ENCODE results near the gene BSPRY. TPM values are rescaled to one million over a fixed set of nuclear protein-coding genes. Genes with fewer than 3 reads are reported as not detected.
A peak's percentile ranks its signal among the peaks of the same experiment; 100 is the strongest.
"Not testable (repeated sequence)": the region's sequence is repeated elsewhere in the genome, so short reads cannot be mapped to it uniquely, and the experiment has no call there.

The BSPRY gene
- total RNA-seq, 1 experiment from 2014 or later: 0.12 TPM

- no peak for DNase-seq (ENCODE audit: extremely low read depth, low read depth)
Measured at GRCh38 chr9:113390192-113390960, 41.0 kb downstream of the BSPRY start.

DNA sequence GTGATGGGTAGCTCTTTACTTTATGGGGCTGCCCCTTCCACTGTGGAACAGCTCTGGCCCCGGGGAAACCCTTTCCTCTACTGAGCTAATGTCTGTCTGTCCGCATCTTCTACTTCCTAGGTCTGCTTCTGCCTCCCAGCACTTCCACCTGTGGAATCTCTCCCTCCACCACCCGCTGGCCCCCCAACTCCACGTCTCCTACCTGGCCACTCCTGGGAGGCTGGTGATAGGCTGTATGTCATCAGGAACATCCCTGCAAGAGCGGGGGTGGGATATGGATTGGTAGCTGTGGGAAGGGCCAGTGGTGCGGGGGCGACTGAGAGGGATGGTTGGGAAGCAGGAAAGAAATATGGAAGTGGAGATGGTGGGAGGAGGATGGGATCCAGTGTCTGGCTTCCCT, 42.6 kb downstream of the BSPRY start:
- DNase-seq (ENCODE audit: extremely low read depth, low read depth): no peak

GRCh38 chr9:113393281-113393680, 43.9 kb downstream of the BSPRY start:
- no peak for DNase-seq (ENCODE audit: extremely low read depth, low read depth)

DNA sequence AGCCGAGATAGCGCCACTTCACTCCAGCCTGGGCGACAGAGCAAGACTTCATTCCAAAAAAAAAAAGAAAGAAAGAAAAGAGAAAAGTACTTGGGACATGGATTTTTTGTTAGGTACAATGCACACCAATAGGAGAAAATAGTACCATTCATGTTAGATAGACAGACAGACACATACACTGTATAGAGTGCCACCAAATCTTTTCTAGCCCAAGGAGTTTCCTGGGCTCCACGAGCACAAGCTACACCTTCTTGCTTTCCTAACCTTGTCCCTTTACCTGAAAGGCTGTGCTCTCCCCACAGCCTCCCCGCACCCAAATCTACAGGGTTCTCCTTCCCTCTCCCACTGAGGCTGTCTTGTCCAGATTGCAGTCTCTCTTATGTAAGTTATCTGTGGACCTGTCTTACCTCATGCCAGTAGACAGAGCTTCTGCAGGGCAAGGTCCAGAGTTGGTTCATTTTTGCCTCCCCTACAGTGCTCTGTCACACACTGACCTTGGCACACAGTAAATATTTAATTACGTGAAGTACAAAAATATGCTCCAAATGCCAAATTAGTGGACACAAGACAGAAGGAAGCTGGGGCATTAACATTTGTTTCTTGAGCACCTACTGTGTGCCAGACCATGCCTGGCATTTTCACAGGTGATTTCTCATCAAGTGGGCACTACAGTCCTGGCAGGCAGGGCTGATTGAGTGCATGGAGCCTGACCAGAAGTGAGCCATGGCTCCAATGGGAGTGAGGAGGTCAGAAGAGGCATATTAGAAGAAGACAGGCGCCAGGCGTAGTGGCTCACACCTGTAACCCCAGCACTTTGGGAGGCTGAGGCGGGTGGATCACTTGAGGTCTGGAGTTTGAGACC, 45.9 kb downstream of the BSPRY start:
- no peak for DNase-seq (ENCODE audit: extremely low read depth, low read depth)

DNA sequence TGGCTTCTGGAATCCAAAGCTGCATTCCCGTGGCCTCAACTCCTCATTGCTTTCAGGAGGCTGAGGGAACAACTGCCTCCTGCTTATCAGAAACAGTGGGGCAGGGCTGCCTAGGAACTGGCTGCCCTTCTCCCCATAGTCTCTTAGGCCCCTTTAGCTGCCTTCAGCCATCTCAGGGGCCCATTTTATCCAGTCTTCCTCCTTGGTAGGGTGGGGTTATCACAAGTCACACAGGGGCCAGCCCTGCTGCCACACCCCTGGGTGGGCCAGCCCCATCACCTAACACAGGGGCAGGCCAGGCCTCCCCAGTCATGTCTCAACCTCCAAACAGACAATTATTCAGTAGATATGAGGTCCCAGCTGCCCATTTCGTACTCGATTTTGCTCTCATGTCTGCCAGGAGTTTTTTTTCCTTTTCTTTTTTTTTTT, 47.9 kb downstream of the BSPRY start:
- no peak for DNase-seq (ENCODE audit: extremely low read depth, low read depth)

GRCh38 chr9:113398796-113399195, 49.5 kb downstream of the BSPRY start:
- DNase-seq (ENCODE audit: extremely low read depth, low read depth): no peak

GRCh38 chr9:113399646-113400200, 50.4 kb downstream of the BSPRY start:
- no peak for DNase-seq (ENCODE audit: extremely low read depth, low read depth)

DNA sequence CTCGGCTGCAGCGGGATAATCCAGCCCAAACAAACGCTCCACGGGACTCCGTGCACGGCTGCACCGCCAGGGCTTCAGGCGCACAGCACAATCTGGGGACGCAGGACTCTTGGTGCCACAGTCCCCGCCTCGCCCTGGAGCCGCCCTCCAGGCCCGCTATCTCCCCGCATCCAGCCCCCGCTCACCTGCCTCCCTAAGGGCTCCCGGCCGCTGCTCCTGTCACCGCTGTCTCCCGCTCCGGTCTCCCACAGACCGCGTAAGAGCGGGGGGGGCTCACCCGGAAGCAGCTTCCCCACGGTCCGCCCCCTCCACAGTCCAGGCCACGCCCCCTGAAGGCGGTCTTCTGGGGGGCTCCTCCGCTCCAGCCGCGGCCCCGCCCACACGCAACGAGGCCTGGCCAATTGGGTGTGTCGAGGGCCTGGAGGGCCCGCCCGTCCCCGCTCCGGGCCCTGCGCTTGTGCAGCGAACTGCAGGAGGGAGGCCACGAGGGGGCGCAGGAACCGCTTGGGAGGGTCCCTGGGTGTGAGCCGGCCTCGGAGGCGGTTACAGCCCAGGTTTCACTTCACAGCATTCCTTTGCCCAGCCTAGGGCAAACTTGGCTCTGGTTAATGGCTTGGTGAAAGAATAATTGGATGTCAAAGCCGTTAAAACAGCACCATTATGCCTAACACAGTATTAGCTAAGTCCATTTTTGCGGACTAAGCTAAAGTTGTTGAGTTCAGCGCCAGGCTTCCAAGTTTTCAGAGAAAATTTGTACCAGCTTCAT, 51.9 kb downstream of the BSPRY start, which contains the start of gene ALAD:
Gene ALAD, minus strand, starts transcription at position 258 of the 766 bp plus-strand sequence. CDS start 7,725 bp downstream, outside the sequence.
- peak; percentile 98 for DNase-seq (ENCODE audit: extremely low read depth, low read depth)

- DNase-seq (ENCODE audit: extremely low read depth, low read depth): no peak
Measured at GRCh38 chr9:113403646-113404045, 54.3 kb downstream of the BSPRY start.

- not testable (repeated sequence) for DNase-seq (ENCODE audit: extremely low read depth, low read depth)
Measured at GRCh38 chr9:113406353-113406752, 57.0 kb downstream of the BSPRY start.

DNA sequence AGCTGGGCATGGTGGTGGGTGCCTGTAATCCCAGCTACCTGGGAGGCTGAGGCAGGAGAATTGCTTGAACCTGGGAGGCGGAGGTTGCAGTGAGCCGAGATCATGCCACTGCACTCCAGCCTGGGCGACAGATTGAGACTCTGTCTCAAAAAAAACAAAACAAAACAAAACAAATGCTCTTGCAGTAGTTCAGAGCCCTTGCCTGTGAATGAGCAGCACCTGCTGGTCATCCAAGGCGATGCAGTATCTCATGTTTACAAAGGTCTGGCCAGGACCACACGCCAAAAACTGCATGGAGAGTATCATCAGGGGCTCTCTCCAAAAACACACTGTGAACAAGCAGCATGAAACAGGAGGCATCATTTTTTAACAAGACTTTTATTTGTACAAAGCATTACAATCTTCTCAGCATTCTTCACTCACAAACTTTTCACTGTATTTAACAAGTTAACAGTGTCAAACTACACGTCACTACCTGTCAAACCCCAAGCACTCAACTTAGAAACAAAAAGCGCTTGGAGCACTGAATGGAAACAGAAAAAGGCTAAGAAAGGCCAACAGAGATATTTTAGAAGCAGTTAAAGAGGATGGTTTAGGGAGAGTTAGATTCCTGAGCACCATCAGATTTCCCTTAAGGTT, 57.7 kb downstream of the BSPRY start:
- DNase-seq (ENCODE audit: extremely low read depth, low read depth): peak; percentile 62

DNA sequence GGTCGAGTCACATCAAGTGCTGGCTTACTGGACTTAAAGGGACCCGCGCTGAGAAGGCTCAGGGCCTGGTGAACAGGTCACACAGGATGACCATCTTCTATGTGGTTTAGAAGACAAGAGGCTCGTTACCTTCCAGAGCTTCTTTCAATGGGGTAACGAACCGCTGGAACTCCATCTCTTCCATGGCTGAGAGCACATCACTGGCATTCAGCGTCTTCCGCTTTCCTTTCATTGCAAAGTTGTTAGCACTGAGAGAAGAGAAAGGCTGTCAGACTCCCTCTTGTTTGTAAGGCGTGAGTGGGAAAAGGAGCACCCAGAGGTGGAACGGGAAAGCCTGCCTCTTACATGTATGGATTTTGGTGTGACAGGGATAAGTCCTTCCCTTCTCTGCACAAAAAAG, 60.1 kb downstream of the BSPRY start:
- no peak for DNase-seq (ENCODE audit: extremely low read depth, low read depth)

- no peak for DNase-seq (ENCODE audit: extremely low read depth, low read depth)
Measured at GRCh38 chr9:113409883-113410206, 60.5 kb downstream of the BSPRY start.

- DNase-seq (ENCODE audit: extremely low read depth, low read depth): peak; percentile 94
Measured at GRCh38 chr9:113410207-113410864, 61.0 kb downstream of the BSPRY start, which contains the start of the genes C9orf43 and POLE3. C9orf43 (plus strand) TSS chr9:113410747; CDS start chr9:113413494, 2,747 bp downstream. POLE3 (minus strand) TSS chr9:113410675; CDS start chr9:113410293, 382 bp downstream.

GRCh38 chr9:113416149-113416721, 66.9 kb downstream of the BSPRY start:
- no peak for DNase-seq (ENCODE audit: extremely low read depth, low read depth)

GRCh38 chr9:113417370-113417769, 68.0 kb downstream of the BSPRY start:
- no peak for DNase-seq (ENCODE audit: extremely low read depth, low read depth)
